NCI-H748 treated with DMSO at 0.1 percent for 48 hours (cell line): ENCODE measurements around the gene SSTR4.
"Not testable (repeated sequence)": the region's sequence is repeated elsewhere in the genome, so short reads cannot be mapped to it uniquely, and the experiment has no call there.

Source experiments
- DNase-seq: peaks from one replicate; lab custom pipeline; 2025; lab: John Stamatoyannopoulos, UW

SSTR4 gene, protein sequence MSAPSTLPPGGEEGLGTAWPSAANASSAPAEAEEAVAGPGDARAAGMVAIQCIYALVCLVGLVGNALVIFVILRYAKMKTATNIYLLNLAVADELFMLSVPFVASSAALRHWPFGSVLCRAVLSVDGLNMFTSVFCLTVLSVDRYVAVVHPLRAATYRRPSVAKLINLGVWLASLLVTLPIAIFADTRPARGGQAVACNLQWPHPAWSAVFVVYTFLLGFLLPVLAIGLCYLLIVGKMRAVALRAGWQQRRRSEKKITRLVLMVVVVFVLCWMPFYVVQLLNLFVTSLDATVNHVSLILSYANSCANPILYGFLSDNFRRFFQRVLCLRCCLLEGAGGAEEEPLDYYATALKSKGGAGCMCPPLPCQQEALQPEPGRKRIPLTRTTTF

DNA sequence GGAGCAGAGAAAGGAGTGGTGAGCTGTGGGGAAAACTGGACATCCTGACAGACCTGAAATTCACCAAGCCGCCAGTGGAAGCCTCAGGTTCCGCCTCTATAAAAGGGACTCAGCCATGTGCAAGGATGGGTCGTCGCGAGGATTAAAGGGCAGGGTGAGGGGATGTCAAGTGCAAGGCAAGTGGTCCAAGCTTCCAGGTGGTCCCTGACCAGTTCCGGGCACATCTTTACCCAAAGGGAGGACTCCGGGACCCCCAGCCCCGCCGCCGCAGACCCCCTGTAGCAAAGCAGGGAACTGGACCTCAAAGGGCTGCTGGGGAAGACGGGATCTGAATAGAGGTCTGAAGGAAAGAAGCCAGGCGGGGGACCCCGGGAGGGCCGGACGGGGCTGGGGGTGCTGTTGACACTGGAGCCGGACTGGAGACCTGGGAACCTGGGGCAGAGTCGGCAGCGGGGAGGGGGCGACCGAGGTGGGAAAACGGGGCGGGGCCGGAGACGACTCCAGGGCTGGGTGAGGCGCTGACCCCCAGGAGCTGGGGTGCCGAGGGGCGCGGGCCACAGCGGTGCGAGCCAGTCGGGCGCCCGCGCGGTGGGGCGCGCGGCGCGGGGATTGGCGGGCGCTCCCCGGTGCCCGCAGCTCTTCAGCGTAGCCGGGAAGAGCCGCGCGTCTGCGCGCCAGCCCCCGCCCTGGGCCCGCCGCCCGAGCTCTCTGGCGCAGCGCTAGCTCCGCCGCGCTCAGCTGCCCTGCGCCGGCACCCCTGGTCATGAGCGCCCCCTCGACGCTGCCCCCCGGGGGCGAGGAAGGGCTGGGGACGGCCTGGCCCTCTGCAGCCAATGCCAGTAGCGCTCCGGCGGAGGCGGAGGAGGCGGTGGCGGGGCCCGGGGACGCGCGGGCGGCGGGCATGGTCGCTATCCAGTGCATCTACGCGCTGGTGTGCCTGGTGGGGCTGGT, at the start of gene SSTR4:
Gene SSTR4, plus strand, starts transcription at position 592 of the 951 bp plus-strand sequence. Its CDS starts 172 bp downstream, at position 764.
- no peak for DNase-seq

DNA sequence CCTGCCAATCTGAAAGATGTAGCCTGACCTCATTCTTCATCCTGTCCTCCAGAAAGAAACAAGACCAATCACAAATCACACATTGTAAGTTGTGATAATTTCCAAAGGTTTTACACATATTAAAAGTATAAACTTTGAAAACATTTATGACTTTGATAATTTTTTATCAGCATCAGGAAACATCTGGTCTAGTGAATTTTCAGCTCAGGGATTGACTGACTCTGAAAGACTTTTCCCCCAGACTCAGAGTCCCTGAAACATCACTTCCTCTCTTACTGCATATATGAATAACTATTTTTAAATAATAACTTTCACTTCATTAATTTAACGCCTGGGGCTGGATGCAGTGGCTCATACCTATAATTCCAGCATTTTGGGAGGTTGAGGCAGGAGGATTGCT, 48.5 kb upstream of the SSTR4 start:
- DNase-seq, result no peak

DNA sequence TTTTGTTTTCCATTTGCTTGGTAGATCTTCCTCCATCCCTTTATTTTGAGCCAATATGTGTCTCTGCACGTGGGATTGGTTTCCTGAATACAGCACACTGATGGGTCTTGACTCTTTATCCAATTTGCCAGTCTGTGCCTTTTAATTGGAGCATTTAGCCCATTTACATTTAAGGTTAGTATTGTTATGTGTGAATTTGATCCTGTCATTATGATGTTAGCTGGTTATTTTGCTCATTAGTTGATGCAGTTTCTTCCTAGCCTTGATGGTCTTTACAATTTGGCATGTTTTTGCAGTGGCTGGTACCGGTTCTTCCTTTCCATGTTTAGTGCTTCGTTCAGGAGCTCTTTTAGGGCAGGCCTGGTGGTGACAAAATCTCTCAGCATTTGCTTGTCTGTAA, 43.7 kb upstream of the SSTR4 start:
- DNase-seq, result not testable (repeated sequence)

DNA sequence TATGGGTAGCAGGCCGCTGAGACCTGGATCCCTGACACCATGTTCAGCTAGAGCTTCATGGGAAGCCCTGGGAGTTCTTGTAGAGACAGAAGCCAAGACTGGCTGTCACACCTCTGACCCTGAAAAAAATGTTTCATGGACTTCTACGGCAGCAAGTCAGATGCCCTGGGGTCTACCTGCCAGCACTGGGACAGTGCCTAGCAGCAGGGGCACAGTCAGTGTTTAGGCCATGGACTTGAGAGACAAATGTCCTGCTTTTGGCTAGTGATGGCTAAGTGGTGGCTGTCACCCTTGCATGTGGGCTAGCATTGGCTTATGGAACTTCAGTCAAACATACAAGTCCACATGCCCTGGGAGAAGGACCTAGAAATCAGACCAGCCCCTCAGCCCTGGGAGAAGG, 41.3 kb upstream of the SSTR4 start:
- no peak for DNase-seq

GRCh38 chr20:22995923-22996322, 39.2 kb upstream of the SSTR4 start:
- no peak for DNase-seq

- no peak for DNase-seq
Measured at GRCh38 chr20:22998476-22998875, 36.6 kb upstream of the SSTR4 start.

GRCh38 chr20:22999756-23000155, 35.4 kb upstream of the SSTR4 start:
- DNase-seq, result no peak

DNA sequence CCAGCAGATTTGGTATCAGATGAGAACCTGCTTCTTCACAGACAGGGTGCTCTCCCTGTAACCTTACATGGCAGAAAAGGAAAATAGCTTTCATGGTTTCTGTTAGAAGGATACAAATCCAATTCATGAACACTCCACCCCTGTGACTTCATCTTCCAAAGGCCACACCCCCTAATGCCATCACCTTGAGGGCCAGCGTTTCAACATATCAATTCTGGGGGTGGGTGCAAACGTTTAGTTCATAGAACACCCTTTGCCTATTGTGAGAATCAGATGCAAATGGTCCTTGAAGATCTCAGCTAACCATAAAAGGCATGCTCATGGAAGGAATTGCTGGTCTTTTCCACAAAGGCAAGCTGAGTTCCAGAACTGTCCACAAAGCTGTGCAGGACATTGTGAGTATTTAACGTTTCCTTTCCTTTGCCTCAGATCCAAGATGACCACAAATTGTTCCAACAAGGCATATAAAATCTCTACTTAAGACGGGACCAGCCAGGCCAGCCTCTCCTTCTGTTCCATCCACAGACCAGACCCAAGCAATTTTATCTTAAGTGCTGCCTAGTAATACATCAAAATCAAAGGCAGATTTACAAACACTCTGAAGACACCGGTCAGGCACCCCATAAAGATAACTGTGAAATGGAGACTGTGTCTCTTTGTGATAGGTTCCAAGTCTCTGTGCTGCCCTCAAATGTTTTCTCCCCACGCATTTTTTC, 34.7 kb upstream of the SSTR4 start:
- DNase-seq, result no peak

DNA sequence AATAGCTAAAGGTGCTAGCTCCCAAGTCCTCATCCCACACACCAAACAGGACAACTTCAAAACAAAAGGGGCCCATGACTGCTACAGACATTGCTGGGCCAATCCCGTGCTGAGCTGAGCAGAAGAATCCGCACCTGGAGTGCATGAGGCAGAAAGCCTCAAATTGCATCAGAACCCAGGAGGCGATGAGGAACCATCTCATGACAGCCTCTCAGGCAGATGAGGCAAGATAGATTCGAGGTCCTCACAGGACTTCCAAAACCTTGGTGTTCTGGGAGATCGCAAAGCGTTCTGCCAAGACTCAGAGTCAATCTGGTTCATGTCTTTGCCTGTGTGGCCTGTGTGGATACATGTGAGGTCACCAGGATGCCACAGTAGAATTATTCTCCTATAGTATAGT, 32.8 kb upstream of the SSTR4 start:
- no peak for DNase-seq

GRCh38 chr20:23003077-23003635, 32.0 kb upstream of the SSTR4 start:
- no peak for DNase-seq

DNA sequence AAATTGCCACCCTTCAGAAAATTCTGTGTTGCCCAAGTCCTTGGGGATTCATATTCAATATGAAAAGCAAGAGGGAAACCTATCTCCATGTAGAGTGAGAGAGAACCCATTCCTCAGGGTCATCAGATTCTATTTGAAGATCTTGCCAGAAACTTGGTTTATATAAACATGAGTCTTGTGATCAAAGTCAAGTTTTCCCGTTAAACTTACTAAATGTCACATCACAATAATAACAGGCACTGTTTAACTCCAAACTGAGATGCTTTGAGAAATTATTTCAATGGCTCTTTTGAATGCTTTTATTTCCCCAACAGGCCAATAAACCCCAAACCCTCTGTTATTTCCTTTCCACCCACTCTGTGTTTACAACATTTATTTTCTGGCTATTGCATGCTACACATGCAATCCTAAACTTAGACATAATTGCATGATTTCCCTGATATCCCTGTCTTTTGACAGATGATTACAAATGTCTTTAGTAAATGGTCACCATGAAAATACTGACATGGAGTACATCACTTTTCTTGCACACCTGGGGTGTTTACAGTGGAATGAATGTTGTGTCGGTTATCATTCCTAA, 31.1 kb upstream of the SSTR4 start:
- DNase-seq, result no peak

DNA sequence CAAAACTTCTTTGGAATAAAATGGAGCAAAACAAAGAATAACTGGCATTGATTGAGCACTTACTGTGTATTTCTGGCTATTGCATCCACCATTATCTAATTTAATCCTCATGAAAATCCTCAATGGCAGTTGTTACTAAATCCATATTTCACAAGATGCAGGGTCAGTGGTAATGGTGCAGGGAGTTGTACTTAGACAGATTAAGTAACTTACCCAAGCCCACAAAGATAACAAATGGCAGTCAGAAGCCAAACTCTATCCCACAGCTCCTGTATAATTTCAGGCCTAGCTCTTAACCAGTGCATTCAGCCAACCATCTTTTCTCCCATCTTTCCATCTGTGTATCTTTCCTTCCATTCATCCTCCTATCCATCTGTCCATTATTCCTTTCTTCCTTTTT, 29.3 kb upstream of the SSTR4 start:
- DNase-seq, result no peak

- no peak for DNase-seq
Measured at GRCh38 chr20:23007462-23007861, 27.6 kb upstream of the SSTR4 start.

- DNase-seq, result no peak
Measured at GRCh38 chr20:23007886-23008655, 27.0 kb upstream of the SSTR4 start.

DNA sequence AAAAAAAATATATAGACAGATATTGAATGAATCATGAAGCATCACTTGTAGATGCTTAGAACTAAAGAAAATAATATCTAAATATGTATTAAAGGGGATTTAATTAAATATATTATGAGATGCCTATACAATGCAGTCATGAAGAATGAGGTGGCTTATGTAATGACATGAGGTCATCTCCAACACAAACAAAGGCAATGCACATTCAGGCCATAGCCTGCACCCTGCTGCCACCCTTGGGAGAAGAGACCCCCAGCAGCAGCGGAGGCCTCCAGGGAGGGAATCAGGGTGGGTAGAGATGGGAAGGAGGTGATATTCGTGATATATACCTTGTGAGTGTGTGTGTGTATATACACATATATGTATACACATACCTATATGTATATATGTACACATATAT, 26.4 kb upstream of the SSTR4 start:
- no peak for DNase-seq

GRCh38 chr20:23009636-23010035, 25.5 kb upstream of the SSTR4 start:
- no peak for DNase-seq

DNA sequence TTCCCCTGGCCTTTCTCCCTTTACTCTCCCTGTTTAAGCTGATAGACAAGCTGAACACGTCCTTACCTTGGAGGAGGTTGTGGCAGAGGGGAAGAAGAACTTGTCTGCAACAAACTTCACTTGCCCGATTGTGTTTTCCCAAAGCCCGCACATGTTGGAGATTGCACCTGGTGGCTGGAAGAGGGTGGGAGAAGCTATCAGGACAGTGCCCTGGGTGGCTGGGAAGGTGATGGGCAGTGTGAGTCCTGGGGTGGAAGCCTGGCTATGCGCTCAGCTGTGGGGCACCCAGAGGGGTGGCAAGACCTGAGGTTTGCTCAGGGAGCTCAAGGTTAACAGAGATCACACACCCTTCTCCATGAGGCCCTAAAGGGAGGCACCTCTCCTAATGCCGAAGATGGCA, 25.0 kb upstream of the SSTR4 start:
- no peak for DNase-seq

DNA sequence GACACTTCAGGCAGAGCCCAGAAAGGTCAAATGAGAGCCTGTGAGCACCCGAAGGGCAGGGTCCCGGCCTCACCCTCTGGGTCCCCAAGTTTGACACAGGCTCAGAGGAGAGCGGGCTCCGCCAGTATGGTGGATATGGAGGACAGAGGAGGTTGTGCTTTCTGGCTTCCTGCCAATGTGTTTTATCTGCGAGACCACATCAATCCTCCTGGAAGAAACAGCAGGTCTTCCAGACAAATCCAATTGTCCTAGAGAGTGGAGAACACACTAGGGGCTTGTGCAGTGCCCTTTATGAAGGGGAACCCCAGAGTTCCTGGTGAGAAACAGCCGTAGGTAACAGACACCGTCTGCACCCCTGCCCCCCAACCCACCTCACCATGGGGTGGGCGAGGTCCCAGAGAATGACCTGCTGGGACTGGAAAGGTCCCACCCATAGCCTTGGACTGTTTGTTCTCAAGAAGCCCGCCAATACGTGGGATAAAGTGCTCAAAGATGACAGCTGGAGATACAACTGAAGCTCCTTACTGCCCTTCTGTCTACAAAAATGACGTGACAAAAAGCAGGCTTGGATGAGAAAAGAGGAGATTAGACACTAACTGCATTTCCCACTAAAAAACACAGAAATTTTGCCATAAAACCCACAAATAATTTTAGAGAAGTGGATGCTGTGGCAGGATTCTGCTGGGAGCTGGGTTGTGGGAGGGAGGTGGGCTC, 23.9 kb upstream of the SSTR4 start:
- no peak for DNase-seq

- DNase-seq, result no peak
Measured at GRCh38 chr20:23013429-23013828, 21.7 kb upstream of the SSTR4 start.

DNA sequence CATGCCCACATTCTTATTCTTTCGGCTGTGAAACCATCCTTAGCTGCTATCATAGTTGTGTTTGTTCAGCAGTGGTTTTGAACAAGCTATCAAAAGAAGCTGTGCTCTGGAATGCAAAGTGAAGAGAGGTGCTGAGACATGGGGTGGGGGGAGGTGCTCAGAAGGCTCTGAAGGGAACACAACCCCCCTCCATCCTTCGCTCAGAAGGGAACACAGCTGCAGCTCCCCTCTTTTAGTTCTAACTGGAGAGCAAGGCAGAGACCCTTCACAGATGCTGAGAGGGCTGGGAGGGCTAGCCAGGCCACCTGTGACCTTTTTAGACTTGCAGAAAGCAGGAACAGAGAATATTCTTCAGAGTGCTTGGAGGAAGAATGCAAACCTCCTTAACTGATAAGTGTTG, 17.6 kb upstream of the SSTR4 start:
- no peak for DNase-seq
